Lower leg skin (tissue), 4 donors: ENCODE data around the gene BAHCC1. TPM values are rescaled to one million over a fixed set of nuclear protein-coding genes. Genes with fewer than 3 reads are reported as not detected.

ENCODE experiments used
- DNase-seq, 2 donors: peaks; one replicate each; pipeline ENCODE4 v3.0.0-alpha.2; 2019; ENCODE audit warnings: low spot score in 2 of 2
- H3K4me3 ChIP-seq: fragments of 200-600 bp; sonication (generic); 2 replicates; pipeline ENCODE4 v1.5.1; 2017; ENCODE audit warnings: mild to moderate bottlenecking, low read depth; ENCODE audit not compliant: poor library complexity, severe bottlenecking
- CTCF ChIP-seq, 3 donors: fragments of 450-650 bp; IDR thresholded peaks; one replicate each; pipeline ENCODE4 v1.5.1; 2016; ENCODE audit warnings: antibody characterized with exemption in 3 of 3, mild to moderate bottlenecking in 3 of 3, moderate library complexity in 2 of 3
- POLR2A ChIP-seq, 2 donors: fragments of 450-650 bp; IDR thresholded peaks; one replicate each; pipeline ENCODE4 v1.6.1; 2016 to 2017; ENCODE audit warnings: antibody characterized with exemption in 2 of 2, mild to moderate bottlenecking in 1 of 2, moderate library complexity in 1 of 2
- WGBS, 2 donors: methylation state at CpG; one replicate each; pipeline ENCODE4 v1.1.5; 2018; 5-methylcytosine and 5-hydroxymethylcytosine counted together
- intact Hi-C: fragments of 100-400 bp; cut with DNase I; formaldehyde crosslinking; loops from one replicate; pipeline ENCODE4 v1.15.0; 2023; ENCODE audit warnings: low total_unique reads
- total RNA-seq, 4 donors: library from RNA; depleted of rRNA; stranded (reverse); fragments of >200 nt; gene quantifications; one replicate each; pipeline ENCODE4 v1.1.0, GENCODE V29; 2016

BAHCC1 gene
- total RNA-seq, 4 donors from 2014 or later, result 4.1 to 14.2 (median 10.0) TPM

DNA sequence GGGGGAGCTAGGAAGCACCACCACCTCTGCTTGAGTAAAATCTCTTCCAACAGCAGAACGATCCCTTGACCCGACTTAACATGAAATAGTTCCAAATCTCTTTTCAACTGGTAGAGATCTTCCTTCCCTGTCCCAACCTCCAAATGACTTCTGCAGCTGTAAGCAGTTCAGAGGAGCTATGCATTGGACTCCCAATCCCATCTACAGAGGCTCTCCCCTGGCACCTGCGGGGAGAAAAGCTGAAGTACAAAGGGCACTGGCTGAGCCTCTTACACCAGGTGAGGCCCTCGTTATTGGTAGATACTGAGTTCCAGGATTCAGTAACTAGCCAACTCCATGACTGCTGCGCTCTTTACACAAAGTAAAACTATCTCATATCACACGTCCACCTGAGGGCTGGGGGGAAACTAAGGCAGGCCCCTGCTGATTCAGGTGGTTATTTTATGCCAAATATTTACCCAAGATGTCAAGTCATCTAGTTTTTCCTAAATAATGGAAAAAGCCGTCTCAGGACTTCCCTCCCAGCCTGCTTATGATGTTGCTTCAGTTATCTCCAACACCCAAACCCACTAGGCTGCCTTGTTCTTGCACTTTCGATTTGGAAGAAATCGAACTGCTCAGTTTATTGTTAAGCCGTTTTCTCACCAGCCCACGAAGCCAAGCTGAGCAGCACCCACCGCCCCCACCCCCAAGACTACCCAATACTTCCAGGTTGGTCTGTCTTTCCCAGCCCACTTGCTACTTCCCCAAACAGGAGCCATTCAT is 114.1 kb downstream of the BAHCC1 start:
- intact Hi-C loops, result no loop called here
- 19 to 22% methylated on average over 12 of the region's 12 CpGs for WGBS, 2 donors
- TF ChIP-seq CTCF (IDR thresholded peaks at IDR 0.05), result no peak
- TF ChIP-seq POLR2A (IDR thresholded peaks at IDR 0.05), result no peak
- peak overlapping the region; percentile 86 for H3K4me3 ChIP-seq
- no peak for DNase-seq

- no peak for TF ChIP-seq POLR2A (IDR thresholded peaks at IDR 0.05)
- no peak for TF ChIP-seq CTCF (IDR thresholded peaks at IDR 0.05)
- intact Hi-C loops, result loop anchor here (5.0 kb wide), 1 partner anchor 113 kb away; the partner anchor contains the start of gene BAHCC1
- peak overlapping the region; percentile 86 for H3K4me3 ChIP-seq
- no peak for DNase-seq
- 3 to 5% methylated on average over 22 of the region's 22 CpGs for WGBS, 2 donors
These were observed 114.9 kb downstream of the BAHCC1 start for GRCh38 chr17:81509972-81510784.

DNA sequence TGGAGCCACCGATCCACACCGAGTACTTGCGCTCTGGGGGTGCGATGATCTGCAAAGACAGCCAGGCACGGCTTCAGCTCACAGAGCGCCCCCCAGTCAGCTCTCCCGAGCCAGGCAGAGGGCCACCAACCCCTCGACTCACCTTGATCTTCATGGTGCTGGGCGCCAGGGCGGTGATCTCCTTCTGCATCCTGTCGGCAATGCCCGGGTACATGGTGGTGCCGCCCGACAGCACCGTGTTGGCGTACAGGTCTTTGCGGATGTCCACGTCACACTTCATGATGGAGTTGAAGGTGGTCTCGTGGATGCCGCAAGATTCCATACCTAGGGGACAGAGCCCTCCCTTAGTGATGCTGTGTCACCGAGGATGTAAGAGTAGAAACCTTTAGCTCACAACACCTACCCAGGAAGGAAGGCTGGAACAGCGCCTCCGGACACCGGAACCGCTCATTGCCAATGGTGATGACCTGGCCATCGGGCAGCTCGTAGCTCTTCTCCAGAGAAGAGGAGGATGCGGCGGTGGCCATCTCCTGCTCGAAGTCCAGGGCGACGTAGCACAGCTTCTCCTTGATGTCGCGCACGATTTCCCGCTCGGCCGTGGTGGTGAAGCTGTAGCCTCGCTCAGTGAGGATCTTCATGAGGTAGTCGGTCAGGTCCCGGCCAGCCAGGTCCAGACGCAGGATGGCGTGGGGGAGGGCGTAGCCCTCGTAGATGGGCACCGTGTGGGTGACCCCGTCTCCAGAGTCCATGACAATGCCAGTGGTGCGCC is 115.7 kb downstream of the BAHCC1 start:
- TF ChIP-seq POLR2A (IDR thresholded peaks at IDR 0.05) (no peak), CTCF (IDR thresholded peaks at IDR 0.05) (no peak)
- peak overlapping the region; percentile 86 for H3K4me3 ChIP-seq
- 1 to 2% methylated on average over 40 to 42 of the region's 48 CpGs for WGBS, 2 donors
- DNase-seq, result no peak
- intact Hi-C loops, result loop anchor here (5.0 kb wide), 1 partner anchor 114 kb away; the partner anchor contains the start of gene BAHCC1

DNA sequence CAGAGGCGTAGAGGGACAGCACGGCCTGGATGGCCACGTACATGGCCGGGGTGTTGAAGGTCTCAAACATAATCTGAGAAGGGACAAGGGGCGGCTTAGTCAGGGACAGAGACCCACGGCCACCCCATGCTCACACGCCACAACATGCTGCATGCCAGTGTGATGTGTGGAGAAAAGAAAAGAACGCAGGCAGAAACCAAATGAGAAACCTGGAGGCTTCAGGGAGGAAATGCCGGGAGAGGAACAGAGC is 116.2 kb downstream of the BAHCC1 start:
- intact Hi-C loops, result loop anchor here (5.0 kb wide), 1 partner anchor 114 kb away; the partner anchor contains the start of gene BAHCC1
- TF ChIP-seq POLR2A (IDR thresholded peaks at IDR 0.05) (no peak), CTCF (IDR thresholded peaks at IDR 0.05) (no peak)
- peak overlapping the region; percentile 86 for H3K4me3 ChIP-seq
- 0 to 2% methylated on average over 9 of the region's 9 CpGs for WGBS, 2 donors
- no peak for DNase-seq

DNA sequence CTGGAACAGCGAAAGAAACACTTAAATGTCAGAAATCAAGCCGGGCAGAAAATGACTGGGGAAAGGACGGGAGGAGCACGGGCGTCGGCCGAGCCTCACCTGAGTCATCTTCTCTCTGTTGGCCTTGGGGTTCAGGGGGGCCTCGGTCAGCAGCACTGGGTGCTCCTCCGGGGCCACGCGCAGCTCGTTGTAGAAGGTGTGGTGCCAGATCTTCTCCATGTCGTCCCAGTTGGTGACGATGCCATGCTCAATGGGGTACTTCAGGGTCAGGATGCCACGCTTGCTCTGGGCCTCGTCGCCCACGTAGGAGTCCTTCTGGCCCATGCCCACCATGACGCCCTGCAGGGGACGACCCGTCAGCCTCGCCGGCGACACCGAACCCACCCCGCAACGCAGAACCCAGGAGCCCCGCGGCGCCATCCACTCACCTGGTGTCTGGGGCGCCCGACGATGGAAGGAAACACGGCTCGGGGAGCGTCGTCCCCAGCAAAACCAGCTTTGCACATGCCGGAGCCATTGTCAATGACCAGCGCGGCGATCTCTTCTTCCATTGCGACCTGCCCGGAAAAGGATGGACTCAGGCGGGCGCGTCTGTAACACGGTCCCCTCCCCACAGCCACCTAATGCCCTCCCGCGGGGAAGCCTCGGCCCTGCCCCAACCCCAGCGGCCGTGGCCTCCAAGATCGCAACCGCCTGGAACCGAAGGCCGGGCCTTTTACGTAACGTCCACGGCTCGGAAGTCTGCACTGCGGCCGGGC is 116.7 kb downstream of the BAHCC1 start:
- peak in 1 of 2 donors; percentile 46 for DNase-seq
- TF ChIP-seq CTCF (IDR thresholded peaks at IDR 0.05) (no peak), POLR2A (IDR thresholded peaks at IDR 0.05) (no peak)
- peak overlapping the region; percentile 86 for H3K4me3 ChIP-seq
- intact Hi-C loops, result loop anchor here (5.0 kb wide), 1 partner anchor 115 kb away; the partner anchor contains the start of gene BAHCC1
- WGBS, 2 donors, result 1 to 2% methylated on average over 16 to 59 of the region's 62 CpGs
